Activated CD8-positive, alpha-beta memory T cell treated with anti-CD3 and anti-CD28 coated beads, Interleukin-2, amount 50 U/mL, for 24 hours (primary cell): ENCODE results near the gene RNF112.

ENCODE experiments used
- DNase-seq: peaks from one replicate; pipeline ENCODE4 v3.0.0-alpha.2; 2020; ENCODE audit errors: extremely low read depth

The RNF112 gene

GRCh38 chr17:19410875-19411620 lies at the start of gene RNF112:
Gene RNF112 (plus strand): TSS chr17:19411232. CDS start chr17:19411409, 177 bp downstream.
- DNase-seq: no peak

- no peak for DNase-seq
These were observed 49.7 kb upstream of the RNF112 start for GRCh38 chr17:19361326-19361725.

GRCh38 chr17:19361944-19362276 lies 49.1 kb upstream of the RNF112 start:
- DNase-seq: no peak

- peak; percentile 84 for DNase-seq
These were observed 48.5 kb upstream of the RNF112 start, which contains the start of gene B9D1 for GRCh38 chr17:19362277-19363113. Gene B9D1 (minus strand): TSS chr17:19362723. CDS start chr17:19362569, 154 bp downstream.

- DNase-seq: no peak
These were observed 48.0 kb upstream of the RNF112 start for GRCh38 chr17:19363114-19363438.

GRCh38 chr17:19363460-19364035 lies 47.5 kb upstream of the RNF112 start:
- DNase-seq: no peak

- DNase-seq: no peak
These were observed 46.1 kb upstream of the RNF112 start for GRCh38 chr17:19364699-19365498.

GRCh38 chr17:19365499-19365817 lies 45.6 kb upstream of the RNF112 start:
- no peak for DNase-seq

GRCh38 chr17:19365833-19366636 lies 45.0 kb upstream of the RNF112 start:
- DNase-seq: no peak

GRCh38 chr17:19366637-19366972 lies 44.4 kb upstream of the RNF112 start:
- DNase-seq: no peak

GRCh38 chr17:19368229-19368628 lies 42.8 kb upstream of the RNF112 start:
- DNase-seq: no peak

- no peak for DNase-seq
These were observed 41.8 kb upstream of the RNF112 start for GRCh38 chr17:19369107-19369778.

- no peak for DNase-seq
These were observed 41.1 kb upstream of the RNF112 start for GRCh38 chr17:19369846-19370492.

GRCh38 chr17:19370493-19370960 lies 40.5 kb upstream of the RNF112 start:
- no peak for DNase-seq

GRCh38 chr17:19371259-19372010 lies 39.6 kb upstream of the RNF112 start:
- DNase-seq: no peak

GRCh38 chr17:19372011-19372370 lies 39.0 kb upstream of the RNF112 start:
- DNase-seq: no peak

- DNase-seq: no peak
These were observed 38.6 kb upstream of the RNF112 start for GRCh38 chr17:19372439-19372838.

- no peak for DNase-seq
These were observed 38.0 kb upstream of the RNF112 start for GRCh38 chr17:19372866-19373504.

- DNase-seq: no peak
These were observed 36.9 kb upstream of the RNF112 start for GRCh38 chr17:19374136-19374535.
